HFF-Myc (cell line): ENCODE data around the gene POLR1H.
A peak's percentile ranks its signal among the peaks of the same experiment; 100 is the strongest.
"Not testable (repeated sequence)": the region's sequence is repeated elsewhere in the genome, so short reads cannot be mapped to it uniquely, and the experiment has no call there.

Source experiments
- DNase-seq: peaks from one replicate; pipeline ENCODE4 v3.0.0-alpha.2; 2011; ENCODE audit warnings: low read depth; ENCODE audit errors: extremely low read depth
- H3K4me3 ChIP-seq: replicated peaks from 2 replicates; pipeline ENCODE4 v1.5.1; 2011; ENCODE audit warnings: low read depth, mild to moderate bottlenecking, control low read depth, low read length
- TF ChIP-seq, protein P1 (sequence below): IDR thresholded peaks from 2 replicates; pipeline ENCODE4 v1.5.1; 2012; ENCODE audit warnings: mild to moderate bottlenecking, low read depth, low read length, control low read depth; ENCODE audit errors: missing control alignments

Gene POLR1H, protein sequence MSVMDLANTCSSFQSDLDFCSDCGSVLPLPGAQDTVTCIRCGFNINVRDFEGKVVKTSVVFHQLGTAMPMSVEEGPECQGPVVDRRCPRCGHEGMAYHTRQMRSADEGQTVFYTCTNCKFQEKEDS

DNA sequence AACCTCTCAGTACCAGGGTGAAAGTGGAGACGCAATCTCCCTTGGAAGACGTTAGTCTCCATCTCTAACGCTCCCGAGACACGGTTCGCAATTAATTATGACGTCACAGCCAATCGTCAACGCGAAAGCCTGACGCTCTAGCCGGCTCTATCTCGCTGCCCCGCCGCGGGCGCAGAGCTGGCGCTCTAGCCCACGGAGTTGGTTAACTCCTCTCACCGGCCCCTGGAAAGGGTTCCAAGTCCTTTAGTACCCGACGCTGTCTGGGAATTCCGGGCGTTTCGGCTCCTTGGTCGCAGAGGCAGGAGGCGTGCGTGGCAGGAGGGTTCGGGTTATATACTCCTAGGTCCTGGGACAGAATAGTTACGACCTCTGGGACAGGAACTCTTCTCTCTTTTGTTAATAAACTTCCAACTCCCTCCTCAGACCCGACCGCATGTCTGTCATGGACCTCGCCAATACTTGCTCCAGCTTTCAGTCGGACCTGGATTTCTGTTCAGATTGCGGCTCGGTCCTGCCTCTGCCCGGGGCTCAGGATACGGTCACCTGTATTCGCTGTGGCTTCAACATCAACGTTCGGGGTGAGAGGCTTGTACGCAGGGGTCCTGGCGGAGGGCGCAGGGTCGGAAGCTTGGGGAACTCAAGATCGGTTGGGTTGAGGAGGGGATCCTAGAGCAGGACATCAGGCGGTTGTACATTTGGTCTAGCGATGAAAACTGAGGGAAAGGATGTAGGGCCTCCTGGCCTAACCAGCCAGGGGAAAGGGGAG, at the start of gene POLR1H:
POLR1H (plus strand) TSS at position 174 of the 766 bp plus-strand sequence; CDS start at position 434, 260 bp downstream.
- TF ChIP-seq, protein P1, sequence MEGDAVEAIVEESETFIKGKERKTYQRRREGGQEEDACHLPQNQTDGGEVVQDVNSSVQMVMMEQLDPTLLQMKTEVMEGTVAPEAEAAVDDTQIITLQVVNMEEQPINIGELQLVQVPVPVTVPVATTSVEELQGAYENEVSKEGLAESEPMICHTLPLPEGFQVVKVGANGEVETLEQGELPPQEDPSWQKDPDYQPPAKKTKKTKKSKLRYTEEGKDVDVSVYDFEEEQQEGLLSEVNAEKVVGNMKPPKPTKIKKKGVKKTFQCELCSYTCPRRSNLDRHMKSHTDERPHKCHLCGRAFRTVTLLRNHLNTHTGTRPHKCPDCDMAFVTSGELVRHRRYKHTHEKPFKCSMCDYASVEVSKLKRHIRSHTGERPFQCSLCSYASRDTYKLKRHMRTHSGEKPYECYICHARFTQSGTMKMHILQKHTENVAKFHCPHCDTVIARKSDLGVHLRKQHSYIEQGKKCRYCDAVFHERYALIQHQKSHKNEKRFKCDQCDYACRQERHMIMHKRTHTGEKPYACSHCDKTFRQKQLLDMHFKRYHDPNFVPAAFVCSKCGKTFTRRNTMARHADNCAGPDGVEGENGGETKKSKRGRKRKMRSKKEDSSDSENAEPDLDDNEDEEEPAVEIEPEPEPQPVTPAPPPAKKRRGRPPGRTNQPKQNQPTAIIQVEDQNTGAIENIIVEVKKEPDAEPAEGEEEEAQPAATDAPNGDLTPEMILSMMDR, result no peak
- DNase-seq, result peak; percentile 89
- peak within 1 kb of the TSS; percentile 92 for H3K4me3 ChIP-seq

DNA sequence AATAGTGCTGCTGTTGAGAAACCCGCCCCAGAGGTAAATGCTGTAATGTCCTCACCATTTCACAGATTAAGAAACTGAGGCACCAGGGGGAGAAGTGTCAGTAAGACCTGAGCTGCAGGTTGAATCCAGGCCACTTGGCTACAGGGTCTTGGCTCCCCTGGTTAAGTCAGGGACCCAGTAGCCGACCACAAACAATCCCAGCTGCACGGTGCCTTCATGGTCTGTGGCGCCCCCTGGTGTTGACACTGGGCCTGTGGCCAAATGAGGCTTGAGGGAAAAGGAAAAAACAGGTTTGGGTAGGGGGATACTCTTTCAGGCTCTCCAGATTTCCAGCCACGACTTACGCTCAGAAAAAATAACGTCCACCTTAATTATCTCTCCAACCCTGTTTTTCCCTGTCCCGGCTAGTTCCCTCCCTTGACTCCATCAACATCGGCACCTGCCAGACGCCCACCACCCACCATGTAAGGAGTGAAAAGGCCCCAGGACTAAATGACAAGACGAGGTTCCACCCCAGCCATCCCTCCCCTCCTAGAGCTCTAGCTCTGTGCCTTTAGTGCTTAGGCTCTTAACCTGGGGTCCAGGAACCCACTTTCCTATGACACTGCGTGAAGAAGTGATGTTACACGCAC, 47.7 kb upstream of the POLR1H start:
- no peak for DNase-seq
- TF ChIP-seq, protein P1, result peak; percentile 88
- no peak overlapping the region for H3K4me3 ChIP-seq

DNA sequence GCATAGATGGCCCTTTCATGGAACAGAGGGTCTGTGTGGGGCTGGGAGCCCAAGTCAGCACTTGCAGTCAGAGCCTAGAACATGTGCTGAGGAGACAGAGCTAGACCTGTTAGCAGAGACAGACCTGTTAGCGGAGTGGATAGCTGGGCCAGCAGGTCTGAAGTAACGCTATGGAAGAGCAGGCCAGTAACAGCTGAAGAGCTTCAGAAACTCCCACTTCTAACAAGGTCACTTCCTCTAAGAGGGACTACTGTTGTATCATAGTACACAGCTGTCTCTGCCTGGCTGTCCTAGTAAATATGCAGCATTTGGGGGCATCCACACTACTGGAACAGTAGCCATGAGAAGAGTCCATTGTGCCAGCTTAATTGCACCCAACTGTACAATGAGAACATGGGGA, 41.2 kb upstream of the POLR1H start:
- TF ChIP-seq, protein P1, result no peak
- DNase-seq, result no peak
- H3K4me3 ChIP-seq, result no peak overlapping the region

DNA sequence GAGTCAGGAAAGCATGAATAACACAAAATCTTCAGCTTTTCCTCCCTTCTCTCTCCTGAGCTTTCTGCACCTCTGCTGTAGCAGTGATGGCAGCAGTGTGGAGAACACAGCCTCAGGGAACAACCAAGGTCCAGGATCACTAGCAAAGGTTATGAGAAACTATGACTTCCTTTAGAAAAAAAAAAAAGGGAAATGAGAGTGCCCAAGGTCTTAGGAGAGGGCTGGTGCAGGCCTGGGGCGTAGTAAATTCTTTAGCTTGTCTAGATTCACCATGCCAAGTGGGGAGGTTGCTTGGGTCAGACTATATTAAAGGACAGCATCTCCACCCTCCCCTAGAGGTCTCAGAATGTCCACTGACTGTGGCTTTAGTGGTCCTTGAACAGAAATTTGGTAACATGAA, 40.4 kb upstream of the POLR1H start:
- TF ChIP-seq, protein P1, result no peak
- no peak overlapping the region for H3K4me3 ChIP-seq
- DNase-seq, result no peak

DNA sequence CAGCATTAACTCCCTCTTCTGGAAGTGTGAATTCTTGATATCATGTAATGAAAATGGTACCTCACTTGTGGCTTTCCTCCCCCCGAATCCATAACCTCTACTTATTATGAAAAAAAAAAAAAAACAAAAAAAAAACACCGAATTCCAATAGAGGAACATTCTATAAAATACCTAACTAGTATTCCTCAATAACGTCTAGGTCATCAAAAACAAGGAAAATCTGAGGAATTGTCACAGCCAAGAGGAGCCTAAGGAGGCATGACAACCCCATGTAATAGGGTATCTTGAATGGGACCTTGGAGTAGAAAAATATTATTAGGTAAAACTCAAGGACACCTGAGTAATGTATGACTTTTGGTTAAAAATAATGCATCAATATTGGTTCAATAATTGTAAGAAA, 38.9 kb upstream of the POLR1H start:
- no peak for DNase-seq
- no peak overlapping the region for H3K4me3 ChIP-seq
- TF ChIP-seq, protein P1, result no peak

DNA sequence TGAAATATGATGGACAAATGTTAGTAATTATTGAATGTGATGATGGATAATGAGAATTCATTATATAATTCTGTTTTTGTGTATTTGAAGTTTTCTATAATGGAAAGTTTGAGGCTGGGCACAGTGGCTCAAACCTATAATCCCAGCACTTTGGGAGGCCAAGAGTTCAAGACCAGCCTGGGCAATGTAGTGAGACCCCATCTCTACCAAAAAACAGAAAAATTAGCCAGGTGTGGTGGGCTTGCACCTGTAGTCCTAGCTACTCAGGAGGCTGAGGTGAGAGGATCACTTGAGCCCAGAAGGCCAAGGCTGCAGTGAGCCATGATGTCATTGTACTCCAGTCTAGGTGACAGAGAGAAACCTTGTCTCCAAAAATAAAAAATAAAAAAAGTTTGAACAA, 38.4 kb upstream of the POLR1H start:
- not testable (repeated sequence) for H3K4me3 ChIP-seq, DNase-seq

DNA sequence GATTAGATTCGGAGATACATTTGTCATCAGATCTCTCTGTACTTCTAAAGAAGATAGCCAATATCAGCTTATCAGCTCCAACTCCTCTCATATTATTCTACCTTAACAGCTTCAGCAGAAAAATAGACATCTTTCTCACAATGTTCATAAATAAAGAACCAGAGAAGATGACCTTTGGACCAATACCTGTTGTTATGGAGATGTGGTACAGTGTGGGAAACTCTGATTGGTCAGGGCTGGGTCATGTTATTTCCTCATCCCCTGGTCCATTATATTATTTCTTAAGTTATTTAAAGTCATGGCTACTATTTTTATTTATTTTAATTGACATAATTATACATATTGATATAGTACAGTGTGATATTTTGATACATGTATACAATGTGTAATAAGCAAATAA, 35.9 kb upstream of the POLR1H start:
- no peak overlapping the region for H3K4me3 ChIP-seq
- no peak for DNase-seq
- TF ChIP-seq, protein P1, result no peak
